PFSK-1 (cell line): ENCODE measurements around the gene TARBP2.

ENCODE experiments used
- FOXP2 ChIP-seq: optimal IDR thresholded peaks from 2 replicates; pipeline ENCODE3; 2011; ENCODE audit warnings: borderline replicate concordance, control low read depth, inconsistent platforms; ENCODE audit not compliant: insufficient read depth; ENCODE audit errors: extremely low read length, extremely low read depth
- POLR2AphosphoS5 ChIP-seq: IDR thresholded peaks from 2 replicates; pipeline ENCODE4 v1.6.1; 2012; ENCODE audit warnings: low read depth, mild to moderate bottlenecking, control low read depth, low read length, moderate library complexity
- SIN3A ChIP-seq: IDR thresholded peaks from 2 replicates; pipeline ENCODE4 v1.6.1; 2012; ENCODE audit warnings: mild to moderate bottlenecking, low read length, moderate library complexity, borderline replicate concordance; ENCODE audit not compliant: insufficient read depth
- TAF1 ChIP-seq: IDR thresholded peaks from 2 replicates; pipeline ENCODE4 v1.6.1; 2012; ENCODE audit warnings: low read length, control low read depth, borderline replicate concordance; ENCODE audit not compliant: insufficient read depth
- TF ChIP-seq, protein P1 (sequence below), 2 experiments: IDR thresholded peaks; 2 replicates each; pipeline versions ENCODE4 v1.6.1 to v1.8.0; 2011 to 2012; ENCODE audit warnings: low read depth in 2 of 2, low read length in 2 of 2, control low read depth in 1 of 2, inconsistent platforms in 1 of 2, mild to moderate bottlenecking in 1 of 2, moderate library complexity in 1 of 2; ENCODE audit not compliant: insufficient read depth in 1 of 2

Gene TARBP2

GRCh38 chr12:53481939-53482586 is 19.0 kb upstream of the TARBP2 start:
- TF ChIP-seq SIN3A = no peak
- TF ChIP-seq TAF1 = no peak
- peak; percentile 38; the same call in 1 of the 2 replicates for TF ChIP-seq POLR2AphosphoS5

DNA sequence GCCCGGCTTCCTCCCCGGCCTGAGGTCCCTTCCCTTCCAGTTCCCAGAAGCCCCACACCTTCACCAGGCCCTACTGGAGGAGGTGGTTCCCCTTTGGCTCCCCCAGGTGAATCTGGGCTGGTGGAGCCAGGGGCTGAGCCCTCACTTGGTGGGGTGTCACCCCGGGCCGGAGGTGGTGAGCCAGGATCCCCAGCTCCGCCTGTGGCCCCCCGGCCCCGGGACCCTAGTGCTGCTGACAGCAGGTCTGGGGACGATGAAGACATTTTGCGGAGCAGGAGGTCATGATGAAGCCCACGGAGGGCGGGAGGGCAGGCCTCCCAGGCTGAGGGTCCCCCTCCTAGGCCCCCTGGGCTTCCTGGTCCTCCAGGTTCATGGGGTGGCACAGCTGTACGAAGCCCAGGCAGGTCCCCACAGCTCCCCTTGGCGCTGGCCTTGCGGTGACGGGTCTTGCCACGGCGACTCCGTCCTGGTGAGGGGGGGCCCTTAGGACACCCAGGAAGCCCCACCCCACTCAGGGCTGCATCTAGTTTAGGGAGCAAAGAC is 18.4 kb upstream of the TARBP2 start:
- TF ChIP-seq FOXP2 = no peak
- TF ChIP-seq SIN3A = no peak; the same call in 1 of the 2 replicates
- TF ChIP-seq, protein P1, sequence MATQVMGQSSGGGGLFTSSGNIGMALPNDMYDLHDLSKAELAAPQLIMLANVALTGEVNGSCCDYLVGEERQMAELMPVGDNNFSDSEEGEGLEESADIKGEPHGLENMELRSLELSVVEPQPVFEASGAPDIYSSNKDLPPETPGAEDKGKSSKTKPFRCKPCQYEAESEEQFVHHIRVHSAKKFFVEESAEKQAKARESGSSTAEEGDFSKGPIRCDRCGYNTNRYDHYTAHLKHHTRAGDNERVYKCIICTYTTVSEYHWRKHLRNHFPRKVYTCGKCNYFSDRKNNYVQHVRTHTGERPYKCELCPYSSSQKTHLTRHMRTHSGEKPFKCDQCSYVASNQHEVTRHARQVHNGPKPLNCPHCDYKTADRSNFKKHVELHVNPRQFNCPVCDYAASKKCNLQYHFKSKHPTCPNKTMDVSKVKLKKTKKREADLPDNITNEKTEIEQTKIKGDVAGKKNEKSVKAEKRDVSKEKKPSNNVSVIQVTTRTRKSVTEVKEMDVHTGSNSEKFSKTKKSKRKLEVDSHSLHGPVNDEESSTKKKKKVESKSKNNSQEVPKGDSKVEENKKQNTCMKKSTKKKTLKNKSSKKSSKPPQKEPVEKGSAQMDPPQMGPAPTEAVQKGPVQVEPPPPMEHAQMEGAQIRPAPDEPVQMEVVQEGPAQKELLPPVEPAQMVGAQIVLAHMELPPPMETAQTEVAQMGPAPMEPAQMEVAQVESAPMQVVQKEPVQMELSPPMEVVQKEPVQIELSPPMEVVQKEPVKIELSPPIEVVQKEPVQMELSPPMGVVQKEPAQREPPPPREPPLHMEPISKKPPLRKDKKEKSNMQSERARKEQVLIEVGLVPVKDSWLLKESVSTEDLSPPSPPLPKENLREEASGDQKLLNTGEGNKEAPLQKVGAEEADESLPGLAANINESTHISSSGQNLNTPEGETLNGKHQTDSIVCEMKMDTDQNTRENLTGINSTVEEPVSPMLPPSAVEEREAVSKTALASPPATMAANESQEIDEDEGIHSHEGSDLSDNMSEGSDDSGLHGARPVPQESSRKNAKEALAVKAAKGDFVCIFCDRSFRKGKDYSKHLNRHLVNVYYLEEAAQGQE (IDR thresholded peaks at IDR 0.05; ENCODE audit: insufficient read depth in 1 of 2, low read depth in 2 of 2, low read length in 2 of 2) = no peak
- no peak; the same call in none of the 2 replicates for TF ChIP-seq POLR2AphosphoS5
- no peak for TF ChIP-seq TAF1

DNA sequence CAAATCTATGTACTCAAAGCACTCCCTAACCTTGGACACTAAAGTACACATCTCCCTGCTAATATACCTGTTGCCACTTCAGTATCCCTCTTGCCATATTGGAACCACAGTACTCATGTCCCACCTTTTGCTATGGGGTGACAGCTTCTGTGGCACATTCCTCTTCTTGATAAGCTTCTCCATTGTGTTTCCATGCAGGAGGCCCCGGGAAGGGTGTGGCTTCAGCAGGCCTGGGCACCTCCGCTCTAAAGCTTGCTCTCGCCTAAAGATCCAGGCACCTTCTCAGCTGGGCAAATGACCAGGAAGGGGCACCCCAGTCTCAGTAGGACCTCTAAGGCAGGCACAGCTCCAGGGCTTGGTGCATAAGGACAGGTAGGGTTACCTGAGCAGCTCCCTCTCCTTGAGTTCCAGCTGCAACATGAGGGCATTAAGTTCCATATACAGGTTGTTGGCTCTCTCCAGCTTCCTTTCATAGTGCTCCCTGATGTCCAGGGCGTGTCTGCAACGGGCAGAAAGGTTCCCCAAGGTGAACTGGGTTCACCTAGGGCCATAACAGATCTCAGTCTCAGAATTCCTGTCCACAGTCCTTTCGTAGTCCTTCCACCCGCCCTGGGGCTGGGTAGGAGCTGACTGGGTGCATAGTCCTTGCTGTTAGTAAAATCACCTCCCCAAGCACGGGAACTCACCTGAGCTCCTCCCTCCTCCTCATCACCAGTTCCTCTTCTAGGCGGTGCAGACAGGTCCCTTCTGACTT is 17.7 kb upstream of the TARBP2 start:
- no peak for TF ChIP-seq SIN3A
- 0 out of 2 replicates have a peak, but pooled peaks have one; percentile 53 for TF ChIP-seq POLR2AphosphoS5

GRCh38 chr12:53483979-53484377 is 17.1 kb upstream of the TARBP2 start:
- TF ChIP-seq POLR2AphosphoS5 (no peak), TAF1 (no peak), FOXP2 (no peak), SIN3A (no peak)
- TF ChIP-seq, protein P1 (IDR thresholded peaks at IDR 0.05; ENCODE audit: insufficient read depth in 1 of 2, low read depth in 2 of 2, low read length in 2 of 2) = no peak

- TF ChIP-seq TAF1 = no peak
- TF ChIP-seq POLR2AphosphoS5 = 0 out of 2 replicates have a peak, but pooled peaks have one; percentile 11
Measured at GRCh38 chr12:53484686-53485575, 16.2 kb upstream of the TARBP2 start.

- TF ChIP-seq TAF1 (no peak), FOXP2 (no peak), SIN3A (no peak), POLR2AphosphoS5 (no peak)
- TF ChIP-seq, protein P1 (IDR thresholded peaks at IDR 0.05; ENCODE audit: insufficient read depth in 1 of 2, low read depth in 2 of 2, low read length in 2 of 2) = no peak
Measured at GRCh38 chr12:53485955-53486735, 14.9 kb upstream of the TARBP2 start.
